ENCODE results near the gene FAM131B.

Gene FAM131B

DNA sequence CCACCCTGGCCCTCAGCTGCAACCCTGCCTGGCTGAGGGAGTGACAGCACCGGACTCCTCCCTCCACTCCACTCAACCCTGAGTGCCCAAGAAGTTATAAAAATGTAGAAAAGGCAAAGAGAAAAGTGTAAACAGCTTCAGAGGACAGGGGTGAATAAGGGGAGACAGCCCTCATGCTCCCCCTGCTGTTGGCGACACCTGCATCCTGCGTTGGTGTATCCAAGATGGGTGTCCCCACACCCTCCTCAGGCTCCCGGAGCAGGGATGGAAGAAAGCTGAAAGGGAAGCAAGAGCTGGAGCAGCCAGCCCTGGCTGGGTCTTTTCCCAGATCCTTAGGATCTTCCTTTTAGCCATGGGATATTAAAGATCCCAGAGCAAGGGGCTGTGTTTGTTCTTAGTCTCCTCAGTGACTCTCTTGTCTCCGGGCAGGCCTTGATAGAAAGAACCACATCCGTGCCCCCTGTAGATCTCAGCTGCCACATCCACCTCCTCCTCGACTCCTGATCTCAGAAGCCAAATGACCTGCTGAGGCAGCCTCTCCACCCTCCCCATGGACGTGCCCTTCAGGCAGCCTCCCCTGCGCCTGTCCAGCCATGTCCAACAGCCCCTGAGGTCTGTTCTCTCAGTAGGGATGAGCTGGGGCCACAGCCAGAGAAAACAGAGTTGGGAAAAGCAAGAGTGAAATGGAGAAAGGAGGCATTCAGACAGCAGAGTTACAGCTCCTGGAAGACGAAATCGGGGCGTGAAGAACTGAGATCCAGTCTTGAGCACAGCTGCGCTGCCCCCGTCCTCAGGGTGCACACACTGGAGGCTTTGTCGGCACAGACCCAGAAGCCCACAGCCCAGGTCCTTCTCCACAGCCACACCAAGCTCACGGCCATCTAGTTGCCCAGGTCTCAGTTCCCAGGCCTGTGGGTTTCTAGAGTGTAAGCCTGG, 6.8 kb downstream of the FAM131B start:
- TF ChIP-seq MYC (IDR thresholded peaks at IDR 0.05; ENCODE audit: low read depth, low read length) = no peak
- TF ChIP-seq POLR2A (IDR thresholded peaks at IDR 0.05; ENCODE audit: extremely low read depth, insufficient read length) = no peak
- TF ChIP-seq, protein P1, sequence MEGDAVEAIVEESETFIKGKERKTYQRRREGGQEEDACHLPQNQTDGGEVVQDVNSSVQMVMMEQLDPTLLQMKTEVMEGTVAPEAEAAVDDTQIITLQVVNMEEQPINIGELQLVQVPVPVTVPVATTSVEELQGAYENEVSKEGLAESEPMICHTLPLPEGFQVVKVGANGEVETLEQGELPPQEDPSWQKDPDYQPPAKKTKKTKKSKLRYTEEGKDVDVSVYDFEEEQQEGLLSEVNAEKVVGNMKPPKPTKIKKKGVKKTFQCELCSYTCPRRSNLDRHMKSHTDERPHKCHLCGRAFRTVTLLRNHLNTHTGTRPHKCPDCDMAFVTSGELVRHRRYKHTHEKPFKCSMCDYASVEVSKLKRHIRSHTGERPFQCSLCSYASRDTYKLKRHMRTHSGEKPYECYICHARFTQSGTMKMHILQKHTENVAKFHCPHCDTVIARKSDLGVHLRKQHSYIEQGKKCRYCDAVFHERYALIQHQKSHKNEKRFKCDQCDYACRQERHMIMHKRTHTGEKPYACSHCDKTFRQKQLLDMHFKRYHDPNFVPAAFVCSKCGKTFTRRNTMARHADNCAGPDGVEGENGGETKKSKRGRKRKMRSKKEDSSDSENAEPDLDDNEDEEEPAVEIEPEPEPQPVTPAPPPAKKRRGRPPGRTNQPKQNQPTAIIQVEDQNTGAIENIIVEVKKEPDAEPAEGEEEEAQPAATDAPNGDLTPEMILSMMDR (IDR thresholded peaks at IDR 0.05; ENCODE audit: low read depth, low read length) = no peak
- TF ChIP-seq, protein P2, sequence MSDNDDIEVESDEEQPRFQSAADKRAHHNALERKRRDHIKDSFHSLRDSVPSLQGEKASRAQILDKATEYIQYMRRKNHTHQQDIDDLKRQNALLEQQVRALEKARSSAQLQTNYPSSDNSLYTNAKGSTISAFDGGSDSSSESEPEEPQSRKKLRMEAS (IDR thresholded peaks at IDR 0.05; ENCODE audit: low read depth, low read length) = no peak
- no peak for DNase-seq (ENCODE audit: low read depth)
- no peak overlapping the region for H3K4me3 ChIP-seq (ENCODE audit: low read depth, low read length)

DNA sequence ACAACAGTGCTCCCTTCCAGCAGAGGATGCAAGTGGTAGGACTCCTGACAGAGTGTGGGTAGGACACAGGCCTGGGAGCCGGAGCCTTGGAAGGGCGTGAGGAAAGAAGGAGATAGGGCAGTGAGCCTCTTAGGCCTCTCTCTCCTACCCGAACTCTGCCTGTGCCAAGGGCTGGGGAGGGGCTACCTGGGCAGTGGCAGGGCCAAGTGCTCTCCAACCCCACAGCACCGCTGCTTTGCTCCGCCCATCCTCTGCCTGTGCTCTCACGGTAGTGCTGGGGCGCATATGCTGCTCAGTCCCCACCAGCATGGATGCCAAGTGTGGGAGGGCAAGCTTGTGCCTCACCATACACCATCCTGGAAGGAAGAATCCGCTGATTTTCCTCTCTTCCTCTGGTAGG, 7.5 kb downstream of the FAM131B start:
- TF ChIP-seq POLR2A (IDR thresholded peaks at IDR 0.05; ENCODE audit: extremely low read depth, insufficient read length) (no peak), MYC (IDR thresholded peaks at IDR 0.05; ENCODE audit: low read depth, low read length) (no peak)
- TF ChIP-seq, protein P1 (IDR thresholded peaks at IDR 0.05; ENCODE audit: low read depth, low read length) = no peak
- TF ChIP-seq, protein P2 (IDR thresholded peaks at IDR 0.05; ENCODE audit: low read depth, low read length) = no peak
- H3K4me3 ChIP-seq (ENCODE audit: low read depth, low read length) = no peak overlapping the region
- no peak for DNase-seq (ENCODE audit: low read depth)

DNA sequence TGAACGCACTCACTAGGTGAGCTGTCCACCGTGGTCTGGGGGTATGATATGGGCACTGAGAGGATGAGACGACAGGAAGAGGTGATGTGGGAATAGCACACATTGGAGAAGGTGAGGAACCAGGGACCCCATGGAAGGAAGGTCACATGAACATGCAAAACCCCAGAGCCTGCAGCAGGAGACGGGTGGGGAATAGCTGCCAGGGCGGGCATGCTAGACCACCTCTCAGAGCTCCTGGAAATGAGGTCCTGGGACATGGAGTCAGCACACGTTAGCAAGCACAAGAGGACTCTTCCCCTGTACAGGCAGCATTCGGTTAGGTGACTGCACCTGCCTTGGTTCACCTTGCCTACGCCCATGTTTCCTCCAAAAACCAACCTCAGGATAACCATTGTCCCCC, 8.1 kb downstream of the FAM131B start:
- no peak overlapping the region for H3K4me3 ChIP-seq (ENCODE audit: low read depth, low read length)
- TF ChIP-seq, protein P1 (IDR thresholded peaks at IDR 0.05; ENCODE audit: low read depth, low read length) = no peak
- no peak for TF ChIP-seq MYC (IDR thresholded peaks at IDR 0.05; ENCODE audit: low read depth, low read length)
- TF ChIP-seq, protein P2 (IDR thresholded peaks at IDR 0.05; ENCODE audit: low read depth, low read length) = no peak
- TF ChIP-seq POLR2A (IDR thresholded peaks at IDR 0.05; ENCODE audit: extremely low read depth, insufficient read length) = no peak
- DNase-seq (ENCODE audit: low read depth) = no peak

DNA sequence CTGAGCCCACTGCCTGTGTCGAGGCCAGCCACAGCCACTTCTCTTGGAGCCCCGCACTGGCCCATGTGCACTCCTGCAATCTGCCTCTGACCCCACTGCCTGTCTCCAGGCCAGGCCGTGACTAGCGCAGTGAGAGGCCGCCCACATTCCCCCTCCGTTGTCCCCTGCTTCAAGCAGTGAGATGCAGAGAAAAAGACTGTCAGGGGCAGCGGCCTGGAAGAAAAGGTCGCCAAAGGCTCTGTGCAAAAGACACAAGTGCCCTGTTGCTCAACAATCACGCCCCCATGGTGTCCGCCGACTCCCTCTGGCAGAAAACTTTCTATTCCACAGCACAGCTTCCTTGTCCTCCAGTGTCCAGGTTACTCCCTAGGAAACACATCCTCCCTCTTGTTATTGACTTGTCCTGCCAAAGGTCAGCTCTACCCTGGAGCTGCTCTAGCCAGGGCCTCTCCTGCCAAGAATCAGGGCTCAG, 9.9 kb downstream of the FAM131B start:
- DNase-seq (ENCODE audit: low read depth) = no peak
- H3K4me3 ChIP-seq (ENCODE audit: low read depth, low read length) = no peak overlapping the region
- TF ChIP-seq, protein P2 (IDR thresholded peaks at IDR 0.05; ENCODE audit: low read depth, low read length) = no peak
- TF ChIP-seq MYC (IDR thresholded peaks at IDR 0.05; ENCODE audit: low read depth, low read length) = no peak
- no peak for TF ChIP-seq POLR2A (IDR thresholded peaks at IDR 0.05; ENCODE audit: extremely low read depth, insufficient read length)
- TF ChIP-seq, protein P1 (IDR thresholded peaks at IDR 0.05; ENCODE audit: low read depth, low read length) = no peak

DNA sequence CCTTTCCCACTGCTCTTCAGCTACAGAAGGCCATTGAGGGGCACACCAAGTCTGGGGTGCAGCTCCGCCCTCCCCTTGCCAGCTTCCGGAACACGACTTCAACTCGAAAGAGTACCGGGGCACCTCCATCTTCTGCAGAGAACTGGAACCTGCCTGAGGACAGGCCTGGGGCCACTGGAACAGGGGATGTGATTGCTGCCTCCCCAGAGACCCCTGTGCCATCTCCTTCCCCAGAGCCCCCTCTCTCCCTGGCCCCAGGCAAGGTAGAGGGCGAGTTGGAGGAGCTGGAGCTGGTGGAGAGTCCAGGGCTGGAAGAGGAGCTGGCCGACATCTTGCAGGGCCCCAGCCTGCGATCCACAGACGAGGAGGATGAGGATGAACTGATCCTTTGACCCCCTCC, 10.9 kb downstream of the FAM131B start:
- TF ChIP-seq MYC (IDR thresholded peaks at IDR 0.05; ENCODE audit: low read depth, low read length) (no peak), POLR2A (IDR thresholded peaks at IDR 0.05; ENCODE audit: extremely low read depth, insufficient read length) (no peak)
- TF ChIP-seq, protein P1 (IDR thresholded peaks at IDR 0.05; ENCODE audit: low read depth, low read length) = no peak
- TF ChIP-seq, protein P2 (IDR thresholded peaks at IDR 0.05; ENCODE audit: low read depth, low read length) = no peak
- no peak for DNase-seq (ENCODE audit: low read depth)
- no peak overlapping the region for H3K4me3 ChIP-seq (ENCODE audit: low read depth, low read length)
